ENCODE measurements around the gene NR1H4. TPM values are rescaled to one million over a fixed set of nuclear protein-coding genes. Genes with fewer than 3 reads are reported as not detected.

The NR1H4 gene
- total RNA-seq, 4 donors from 2014 or later, result not detected

GRCh38 chr12:100491104-100491503, 17.4 kb downstream of the NR1H4 start:
- WGBS, 2 donors, result 56 to 72% methylated on average over 4 of the region's 4 CpGs
- intact Hi-C loops (cut with DNase I), result no loop called here
- H3K36me3 ChIP-seq, result no peaks in the 10 kb centered on the region
- H3K27me3 ChIP-seq, result no peaks in the 10 kb centered on the region
- H3K27ac ChIP-seq, result no peak overlapping the region
- H3K4me1 ChIP-seq, result no peaks in the 10 kb centered on the region
- H3K9me3 ChIP-seq, result no peaks in the 10 kb centered on the region
- H3K4me3 ChIP-seq, result no peak overlapping the region
- TF ChIP-seq POLR2A (IDR thresholded peaks at IDR 0.05), result no peak
- TF ChIP-seq CTCF (IDR thresholded peaks at IDR 0.05), result no peak
- no peak for DNase-seq

- no peak overlapping the region for H3K27ac ChIP-seq
- intact Hi-C loops (cut with DNase I), result no loop called here
- H3K4me1 ChIP-seq, result no peaks in the 10 kb centered on the region
- WGBS, 2 donors, result 83 to 87% methylated on average over 6 of the region's 6 CpGs
- H3K27me3 ChIP-seq, result no peaks in the 10 kb centered on the region
- no peak overlapping the region for H3K4me3 ChIP-seq
- DNase-seq, result no peak
- TF ChIP-seq CTCF (IDR thresholded peaks at IDR 0.05), result no peak
- no peak for TF ChIP-seq POLR2A (IDR thresholded peaks at IDR 0.05)
- H3K36me3 ChIP-seq, result no peaks in the 10 kb centered on the region
- H3K9me3 ChIP-seq, result no peaks in the 10 kb centered on the region
Observed at GRCh38 chr12:100493396-100494012, 19.8 kb downstream of the NR1H4 start.

- no peaks in the 10 kb centered on the region for H3K4me1 ChIP-seq
- no peak overlapping the region for H3K4me3 ChIP-seq
- TF ChIP-seq POLR2A (IDR thresholded peaks at IDR 0.05), result no peak
- WGBS, 2 donors, result 76 to 90% methylated on average over 2 of the region's 2 CpGs
- H3K9me3 ChIP-seq, result no peaks in the 10 kb centered on the region
- no peak for DNase-seq
- no peaks in the 10 kb centered on the region for H3K27me3 ChIP-seq
- intact Hi-C loops (cut with DNase I), result no loop called here
- H3K27ac ChIP-seq, result no peak overlapping the region
- H3K36me3 ChIP-seq, result no peaks in the 10 kb centered on the region
Observed at GRCh38 chr12:100494026-100494425, 20.4 kb downstream of the NR1H4 start.

- intact Hi-C loops (cut with DNase I), result no loop called here
- Histone ChIP-seq H3K9me3 (no peaks in the 10 kb centered on the region), H3K4me3 (no peak overlapping the region), H3K4me1 (no peaks in the 10 kb centered on the region), H3K27ac (no peak overlapping the region), H3K36me3 (no peaks in the 10 kb centered on the region), H3K27me3 (no peaks in the 10 kb centered on the region)
- TF ChIP-seq CTCF (IDR thresholded peaks at IDR 0.05) (no peak), POLR2A (IDR thresholded peaks at IDR 0.05) (no peak)
- DNase-seq, result no peak
- 89 to 90% methylated on average over 2 of the region's 2 CpGs for WGBS, 2 donors
Observed at GRCh38 chr12:100494538-100494937, 20.9 kb downstream of the NR1H4 start.

GRCh38 chr12:100497105-100497795, 23.6 kb downstream of the NR1H4 start:
- DNase-seq, result no peak
- TF ChIP-seq POLR2A (IDR thresholded peaks at IDR 0.05), result no peak
- no peak for TF ChIP-seq CTCF (IDR thresholded peaks at IDR 0.05)
- 79 to 84% methylated on average over 14 to 15 of the region's 15 CpGs for WGBS, 2 donors
- Histone ChIP-seq H3K27me3 (no peaks in the 10 kb centered on the region), H3K9me3 (no peaks in the 10 kb centered on the region), H3K36me3 (no peaks in the 10 kb centered on the region), H3K4me3 (no peak overlapping the region), H3K27ac (no peak overlapping the region), H3K4me1 (no peaks in the 10 kb centered on the region)
- intact Hi-C loops (cut with DNase I), result no loop called here
